Gastrocnemius medialis (tissue), 4 donors: ENCODE measurements around the gene INPP5A.

ENCODE experiments used
- POLR2A ChIP-seq, 2 donors: fragments of 450-650 bp; IDR thresholded peaks; one replicate each; pipeline ENCODE4 v1.6.1; 2017; ENCODE audit warnings: antibody characterized with exemption in 2 of 2, mild to moderate bottlenecking in 2 of 2, moderate library complexity in 2 of 2
- TF ChIP-seq, protein P1 (sequence below), 5 experiments: fragments of 450-650 bp in 3 of 5; fragments of 200-600 bp in 2 of 5; sonication (generic) in 2 of 5; IDR thresholded peaks in 4 of 5; conservative IDR thresholded peaks in 1 of 5; 1 replicate in 4 of 5; 2 replicates in 1 of 5; pipeline ENCODE4 v1.5.1; 2016 to 2019; ENCODE audit warnings: antibody characterized with exemption in 5 of 5, mild to moderate bottlenecking in 3 of 5, moderate library complexity in 3 of 5

DNA sequence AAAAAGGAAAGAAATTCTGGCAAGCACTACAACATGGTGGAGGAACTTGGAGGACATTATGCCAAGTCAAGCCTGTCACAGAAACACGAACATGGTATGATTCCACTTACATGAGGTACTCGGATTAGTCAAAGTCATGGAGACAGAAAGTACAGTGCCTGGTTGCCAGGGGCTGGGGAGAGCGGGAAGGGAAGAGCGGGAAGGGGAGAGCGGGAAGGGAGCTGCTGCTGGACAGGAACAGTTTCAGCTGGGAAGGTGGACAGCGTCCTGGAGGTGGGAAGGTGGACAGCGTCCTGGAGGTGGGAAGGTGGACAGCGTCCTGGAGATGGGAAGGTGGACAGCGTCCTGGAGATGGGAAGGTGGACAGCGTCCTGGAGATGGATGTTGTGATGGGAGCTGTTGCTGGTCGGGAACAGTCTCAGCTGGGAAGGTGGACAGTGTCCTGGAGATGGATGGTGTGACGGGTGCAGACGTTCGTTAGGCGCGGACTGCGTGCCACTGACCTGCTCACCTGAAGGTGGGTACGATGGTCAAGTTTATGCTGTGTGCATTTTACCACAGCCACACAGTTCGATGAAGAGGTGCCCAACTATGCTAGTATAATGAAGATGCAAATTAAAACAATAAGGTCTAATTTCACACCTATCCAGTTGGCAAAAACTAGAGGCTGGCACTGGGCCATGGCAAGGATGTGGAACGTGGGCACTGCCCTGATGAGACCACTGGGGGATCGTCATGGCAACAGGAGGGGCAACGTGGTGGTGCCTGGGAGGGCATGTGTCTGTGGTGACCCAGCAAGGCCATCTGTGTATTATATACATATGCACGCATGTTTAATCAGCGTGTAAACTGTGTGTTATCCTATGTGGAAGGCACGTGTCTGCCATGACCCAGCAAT, 144.5 kb downstream of the INPP5A start:
- TF ChIP-seq, protein P1, sequence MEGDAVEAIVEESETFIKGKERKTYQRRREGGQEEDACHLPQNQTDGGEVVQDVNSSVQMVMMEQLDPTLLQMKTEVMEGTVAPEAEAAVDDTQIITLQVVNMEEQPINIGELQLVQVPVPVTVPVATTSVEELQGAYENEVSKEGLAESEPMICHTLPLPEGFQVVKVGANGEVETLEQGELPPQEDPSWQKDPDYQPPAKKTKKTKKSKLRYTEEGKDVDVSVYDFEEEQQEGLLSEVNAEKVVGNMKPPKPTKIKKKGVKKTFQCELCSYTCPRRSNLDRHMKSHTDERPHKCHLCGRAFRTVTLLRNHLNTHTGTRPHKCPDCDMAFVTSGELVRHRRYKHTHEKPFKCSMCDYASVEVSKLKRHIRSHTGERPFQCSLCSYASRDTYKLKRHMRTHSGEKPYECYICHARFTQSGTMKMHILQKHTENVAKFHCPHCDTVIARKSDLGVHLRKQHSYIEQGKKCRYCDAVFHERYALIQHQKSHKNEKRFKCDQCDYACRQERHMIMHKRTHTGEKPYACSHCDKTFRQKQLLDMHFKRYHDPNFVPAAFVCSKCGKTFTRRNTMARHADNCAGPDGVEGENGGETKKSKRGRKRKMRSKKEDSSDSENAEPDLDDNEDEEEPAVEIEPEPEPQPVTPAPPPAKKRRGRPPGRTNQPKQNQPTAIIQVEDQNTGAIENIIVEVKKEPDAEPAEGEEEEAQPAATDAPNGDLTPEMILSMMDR (IDR thresholded peaks at IDR 0.05 in 4 of 5, conservative IDR thresholded peaks at IDR 0.05 in 1 of 5), result no peak
- TF ChIP-seq POLR2A (IDR thresholded peaks at IDR 0.05), result no peak
